Tibial artery (tissue), 4 donors: Measurements from ENCODE around the gene TRDN.

Source experiments
- DNase-seq, 2 donors: peaks; one replicate each; pipeline ENCODE4 v3.0.0-alpha.2; 2019
- H3K27ac ChIP-seq, 2 donors: fragments of 200-600 bp; sonication (generic) in 1 of 2; 1 replicate in 1 of 2; 2 replicates in 1 of 2; pipeline ENCODE4 v1.5.1; 2018 to 2019; ENCODE audit warnings: mild to moderate bottlenecking in 1 of 2
- H3K27me3 ChIP-seq, 2 donors: fragments of 200-600 bp; sonication (generic) in 1 of 2; one replicate each; pipeline versions ENCODE4 v1.5.1 to v1.6.0; 2016 to 2019
- H3K36me3 ChIP-seq, 3 donors: fragments of 200-600 bp; sonication (generic) in 2 of 3; one replicate each; pipeline ENCODE4 v1.5.1; 2016 to 2019; ENCODE audit warnings: mild to moderate bottlenecking in 2 of 3
- H3K4me1 ChIP-seq, 4 donors: fragments of 200-600 bp; sonication (generic) in 2 of 4; 1 replicate in 3 of 4; 2 replicates in 1 of 4; pipeline ENCODE4 v1.5.1; 2016 to 2019
- H3K4me3 ChIP-seq, 2 donors: fragments of 200-600 bp; sonication (generic) in 1 of 2; 1 replicate in 1 of 2; 2 replicates in 1 of 2; pipeline ENCODE4 v1.5.1; 2018 to 2019; ENCODE audit warnings: mild to moderate bottlenecking in 2 of 2
- H3K9me3 ChIP-seq, 3 donors: fragments of 200-600 bp; sonication (generic) in 1 of 3; one replicate each; pipeline ENCODE4 v1.5.1; 2016 to 2019
- CTCF ChIP-seq, 2 experiments: fragments of 200-600 bp in 1 of 2; fragments of 450-650 bp in 1 of 2; IDR thresholded peaks; one replicate each; pipeline ENCODE4 v1.5.1; 2017 to 2019; ENCODE audit warnings: antibody characterized with exemption in 2 of 2, mild to moderate bottlenecking in 1 of 2, moderate library complexity in 1 of 2
- intact Hi-C: fragments of 100-400 bp; cut with DNase I; formaldehyde crosslinking; loops from one replicate; pipeline ENCODE4 v1.15.0; 2023; ENCODE audit warnings: low total_unique reads

The TRDN gene

DNA sequence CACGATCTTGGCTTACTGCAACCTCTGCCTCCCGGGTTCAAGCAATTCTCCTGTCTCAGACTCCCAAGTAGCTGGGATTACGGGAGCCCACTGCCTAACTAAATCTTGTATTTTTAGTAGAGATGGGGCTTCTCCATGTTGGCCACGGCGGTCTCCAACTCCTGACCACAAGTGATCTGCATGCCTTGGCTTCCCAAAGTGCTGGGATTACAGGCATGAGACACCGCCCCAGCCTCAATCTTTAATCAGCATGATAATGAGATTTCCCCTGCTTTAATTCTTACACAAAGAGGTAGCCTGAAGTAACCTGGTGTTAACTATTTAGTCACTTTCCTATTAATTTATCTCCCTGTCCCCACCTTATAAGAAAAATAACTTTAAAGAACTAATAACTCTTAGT, 31.3 kb upstream of the TRDN start:
- no peak for DNase-seq
- Histone ChIP-seq H3K27me3 (no peaks in the 10 kb centered on the region), H3K36me3 (no peaks in the 10 kb centered on the region), H3K27ac (no peak overlapping the region), H3K4me1 (peaks cover 0 to 13% (median 0%) of the 10 kb centered on the region in 4 donors), H3K9me3 (no peaks in the 10 kb centered on the region), H3K4me3 (no peak overlapping the region)
- intact Hi-C loops, result no loop called here
- no peak for TF ChIP-seq CTCF (IDR thresholded peaks at IDR 0.05)

DNA sequence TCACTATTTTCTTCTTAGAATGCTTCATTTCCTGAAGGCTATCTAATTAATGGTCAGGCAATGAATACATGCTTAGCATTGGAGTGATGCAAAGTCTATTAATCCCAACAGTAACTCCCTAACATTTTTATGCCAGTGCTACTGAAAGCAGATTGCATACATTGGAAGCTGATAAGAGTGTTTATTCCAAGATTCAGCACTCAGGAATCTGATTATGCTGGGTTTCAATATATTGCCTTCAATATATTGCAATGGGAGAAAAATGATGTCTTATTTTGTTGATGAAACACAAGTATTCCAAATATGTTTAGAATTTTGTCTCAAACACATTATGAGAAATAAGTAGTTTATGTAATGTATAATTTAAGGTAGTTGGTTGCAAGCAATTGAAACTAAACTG, 26.7 kb upstream of the TRDN start:
- intact Hi-C loops, result no loop called here
- no peak for DNase-seq

GRCh38 chr6:123662757-123663156, 26.0 kb upstream of the TRDN start:
- Histone ChIP-seq H3K27ac (no peak overlapping the region), H3K27me3 (no peaks in the 10 kb centered on the region), H3K4me1 (no peaks in the 10 kb centered on the region), H3K9me3 (no peaks in the 10 kb centered on the region), H3K36me3 (no peaks in the 10 kb centered on the region), H3K4me3 (no peak overlapping the region)
- intact Hi-C loops, result no loop called here
- TF ChIP-seq CTCF (IDR thresholded peaks at IDR 0.05), result no peak
- no peak for DNase-seq

More for the DNA sequence above, 26.7 kb upstream of the TRDN start:
- no peak overlapping the region for H3K4me3 ChIP-seq
- no peaks in the 10 kb centered on the region for H3K36me3 ChIP-seq
- no peaks in the 10 kb centered on the region for H3K9me3 ChIP-seq
- no peak for TF ChIP-seq CTCF (IDR thresholded peaks at IDR 0.05)
- no peaks in the 10 kb centered on the region for H3K4me1 ChIP-seq
- H3K27me3 ChIP-seq, result no peaks in the 10 kb centered on the region
- H3K27ac ChIP-seq, result no peak overlapping the region

DNA sequence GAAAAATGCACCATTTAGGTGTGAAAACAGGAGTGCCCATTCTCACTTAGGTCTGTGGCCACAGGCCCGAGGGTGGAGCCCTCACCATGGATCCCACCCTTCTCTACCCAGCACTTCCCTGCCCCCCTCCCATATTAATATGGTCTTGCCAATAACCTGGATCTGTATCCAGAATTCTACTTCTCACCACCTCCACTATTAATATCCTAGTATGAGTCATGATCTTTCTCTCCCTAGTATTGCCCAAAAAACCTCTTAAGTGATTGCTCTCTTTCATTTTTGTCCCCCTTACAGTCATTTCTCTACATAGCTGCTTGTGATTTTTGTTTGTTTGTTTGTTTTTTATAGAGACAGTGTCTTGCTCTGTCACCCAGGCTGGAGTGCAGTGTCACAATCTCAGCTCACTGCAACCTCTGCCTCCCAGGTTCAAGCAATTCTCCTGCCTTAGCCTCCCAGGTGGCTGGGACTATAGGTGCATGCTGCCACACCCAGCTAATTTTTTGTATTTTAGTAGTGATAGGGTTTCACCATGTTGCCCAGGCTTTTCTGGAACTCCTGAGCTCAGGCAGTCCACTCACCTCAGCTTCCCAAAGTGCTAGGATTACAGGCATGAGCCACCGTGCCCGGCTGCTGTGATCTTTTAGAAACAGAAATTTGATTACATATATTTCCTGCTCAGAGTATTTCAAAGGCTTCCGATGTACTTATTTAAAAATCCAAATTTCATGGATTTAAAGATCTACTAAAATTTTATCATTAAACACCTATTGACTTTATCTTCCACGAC, 24.5 kb upstream of the TRDN start:
- intact Hi-C loops, result no loop called here
- DNase-seq, result no peak
- Histone ChIP-seq H3K36me3 (no peaks in the 10 kb centered on the region), H3K9me3 (no peaks in the 10 kb centered on the region), H3K4me3 (no peak overlapping the region), H3K27me3 (no peaks in the 10 kb centered on the region), H3K27ac (no peak overlapping the region), H3K4me1 (no peaks in the 10 kb centered on the region)
- no peak for TF ChIP-seq CTCF (IDR thresholded peaks at IDR 0.05)

GRCh38 chr6:123659960-123660748, 23.4 kb upstream of the TRDN start:
- intact Hi-C loops, result no loop called here
- Histone ChIP-seq H3K27me3 (no peaks in the 10 kb centered on the region), H3K4me1 (peaks cover 0 to 8% (median 0%) of the 10 kb centered on the region in 4 donors), H3K9me3 (no peaks in the 10 kb centered on the region), H3K27ac (no peak overlapping the region), H3K36me3 (no peaks in the 10 kb centered on the region), H3K4me3 (no peak overlapping the region)
- DNase-seq, result no peak
- TF ChIP-seq CTCF (IDR thresholded peaks at IDR 0.05), result no peak
